HEK293T (cell line): ENCODE measurements around the gene PPP2R5C.

Experiments used
- CTCF ChIA-PET: fragments of 350-600 bp; formaldehyde crosslinking; extraction: SDS; loops from one replicate; lab custom pipeline; 2021; ENCODE audit warnings: antibody characterized with exemption, inconsistent platforms; lab: Yijun Ruan, JAX
- POLR2A ChIA-PET: fragments of 350-600 bp; formaldehyde crosslinking; extraction: SDS; loops from one replicate; lab custom pipeline; 2020; ENCODE audit warnings: antibody characterized with exemption, inconsistent platforms; lab: Yijun Ruan, JAX
- DNase-seq: peaks from one replicate; pipeline ENCODE4 v3.0.0; 2012; ENCODE audit warnings: mixed read lengths; ENCODE audit errors: extremely low spot score
- ARNT ChIP-seq: fragments of 450-650 bp; IDR thresholded peaks from 2 replicates; pipeline ENCODE4 v1.6.1; 2017; ENCODE audit warnings: mild to moderate bottlenecking
- BHLHE40 ChIP-seq: fragments of 450-650 bp; IDR thresholded peaks from 2 replicates; pipeline ENCODE4 v1.6.1; 2016; ENCODE audit warnings: mild to moderate bottlenecking, moderate library complexity, borderline replicate concordance
- CTBP1 ChIP-seq: fragments of 450-650 bp; IDR thresholded peaks from 2 replicates; pipeline ENCODE4 v1.6.1; 2016; ENCODE audit warnings: borderline replicate concordance
- ELF4 ChIP-seq: fragments of 450-650 bp; IDR thresholded peaks from 2 replicates; pipeline ENCODE4 v1.6.1; 2017; ENCODE audit warnings: antibody characterized with exemption
- FOXA1 ChIP-seq: fragments of 450-650 bp; IDR thresholded peaks from 2 replicates; pipeline ENCODE4 v1.6.1; 2016; ENCODE audit warnings: mild to moderate bottlenecking
- FOXK2 ChIP-seq: fragments of 450-650 bp; IDR thresholded peaks from 2 replicates; pipeline ENCODE4 v1.6.1; 2016; ENCODE audit warnings: mild to moderate bottlenecking
- FOXM1 ChIP-seq: fragments of 450-650 bp; IDR thresholded peaks from 2 replicates; pipeline ENCODE4 v1.6.1; 2017; ENCODE audit warnings: mild to moderate bottlenecking, borderline replicate concordance
- HDGF ChIP-seq: fragments of 450-650 bp; IDR thresholded peaks from 2 replicates; pipeline ENCODE4 v1.6.1; 2017; ENCODE audit warnings: antibody characterized with exemption, borderline replicate concordance
- L3MBTL2 ChIP-seq: fragments of 450-650 bp; conservative IDR thresholded peaks from 2 replicates; pipeline ENCODE4 v1.6.1; 2016; ENCODE audit warnings: mild to moderate bottlenecking
- LEF1 ChIP-seq: fragments of 450-650 bp; IDR thresholded peaks from 2 replicates; pipeline ENCODE4 v1.6.1; 2017; ENCODE audit warnings: mild to moderate bottlenecking, borderline replicate concordance
- NFRKB ChIP-seq: fragments of 450-650 bp; IDR thresholded peaks from 2 replicates; pipeline ENCODE4 v1.6.1; 2016; ENCODE audit warnings: mild to moderate bottlenecking, moderate library complexity
- SP1 ChIP-seq: fragments of 450-650 bp; IDR thresholded peaks from 2 replicates; pipeline ENCODE4 v1.6.1; 2017
- SUZ12 ChIP-seq: fragments of 450-650 bp; IDR thresholded peaks from 2 replicates; pipeline ENCODE4 v1.6.1; 2016; ENCODE audit warnings: mild to moderate bottlenecking
- TARDBP ChIP-seq: fragments of 450-650 bp; IDR thresholded peaks from 2 replicates; pipeline ENCODE4 v1.6.1; 2016
- ZNF384 ChIP-seq: fragments of 450-650 bp; IDR thresholded peaks from 2 replicates; pipeline ENCODE4 v1.6.1; 2016
- TF ChIP-seq, protein P1 (sequence below): fragments of 450-650 bp; IDR thresholded peaks from 2 replicates; pipeline ENCODE4 v1.6.1; 2016

PPP2R5C gene

GRCh38 chr14:101819251-101819990 is 57.9 kb downstream of the PPP2R5C start:
- no peak for DNase-seq
- CTCF ChIA-PET, result interaction anchor here (1.5 kb wide), 1 partner anchor 48 kb away, joined by 5 read pairs; no protein-coding TSS in a partner anchor
- TF ChIP-seq SP1 (no peak), TARDBP (no peak), NFRKB (no peak)
- POLR2A ChIA-PET, result interaction anchor here (1.9 to 2.0 kb wide), 2 partner anchors 8 to 10 kb away, joined by 6 to 9 read pairs; no protein-coding TSS in a partner anchor

- ChIA-PET CTCF (interaction anchor here (1.5 kb wide), 1 partner anchor 49 kb away, joined by 5 read pairs; no protein-coding TSS in a partner anchor), POLR2A (interaction anchor here (1.9 to 2.0 kb wide), 2 partner anchors 9 to 10 kb away, joined by 6 to 9 read pairs; no protein-coding TSS in a partner anchor)
- TF ChIP-seq FOXA1, result no peak
- no peak for TF ChIP-seq NFRKB
- no peak for TF ChIP-seq FOXK2
- TF ChIP-seq, protein P1, sequence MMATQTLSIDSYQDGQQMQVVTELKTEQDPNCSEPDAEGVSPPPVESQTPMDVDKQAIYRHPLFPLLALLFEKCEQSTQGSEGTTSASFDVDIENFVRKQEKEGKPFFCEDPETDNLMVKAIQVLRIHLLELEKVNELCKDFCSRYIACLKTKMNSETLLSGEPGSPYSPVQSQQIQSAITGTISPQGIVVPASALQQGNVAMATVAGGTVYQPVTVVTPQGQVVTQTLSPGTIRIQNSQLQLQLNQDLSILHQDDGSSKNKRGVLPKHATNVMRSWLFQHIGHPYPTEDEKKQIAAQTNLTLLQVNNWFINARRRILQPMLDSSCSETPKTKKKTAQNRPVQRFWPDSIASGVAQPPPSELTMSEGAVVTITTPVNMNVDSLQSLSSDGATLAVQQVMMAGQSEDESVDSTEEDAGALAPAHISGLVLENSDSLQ, result no peak
- no peak for TF ChIP-seq CTBP1
- TF ChIP-seq FOXM1, result no peak
- no peak for TF ChIP-seq SP1
- no peak for TF ChIP-seq HDGF
- TF ChIP-seq L3MBTL2, result no peak
- no peak for DNase-seq
Observed at GRCh38 chr14:101820283-101820798, 58.8 kb downstream of the PPP2R5C start.

DNA sequence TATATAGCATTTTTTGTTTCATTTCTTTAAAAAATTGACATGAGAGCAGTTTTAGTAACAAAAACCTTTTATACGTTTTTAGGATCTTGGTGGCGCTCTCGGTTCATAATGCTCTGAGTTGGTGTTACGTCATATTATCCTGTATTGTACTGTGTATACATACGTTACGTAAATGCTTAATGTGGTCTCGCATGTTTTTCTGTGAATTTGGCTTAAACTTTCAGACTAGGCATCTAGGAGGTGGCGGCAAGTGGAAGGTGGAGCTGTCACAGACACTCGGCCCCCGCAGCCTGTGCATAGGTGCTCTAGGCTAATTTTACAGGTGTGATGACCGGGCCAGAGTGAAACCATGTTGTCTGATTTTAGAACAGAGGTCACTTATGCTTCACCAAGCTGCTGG is 60.0 kb downstream of the PPP2R5C start:
- no peak for DNase-seq
- TF ChIP-seq ARNT (no peak), LEF1 (no peak), ELF4 (no peak), TARDBP (no peak), L3MBTL2 (no peak), SP1 (no peak), FOXK2 (no peak), FOXA1 (no peak), FOXM1 (no peak), ZNF384 (no peak), SUZ12 (no peak), CTBP1 (no peak), HDGF (no peak), NFRKB (no peak), BHLHE40 (no peak)
- TF ChIP-seq, protein P1, result no peak
- ChIA-PET CTCF (no interaction called here), POLR2A (no interaction called here)

GRCh38 chr14:101823066-101823465 is 61.6 kb downstream of the PPP2R5C start:
- CTCF ChIA-PET, result no interaction called here
- TF ChIP-seq L3MBTL2 (no peak), ARNT (no peak), NFRKB (no peak), CTBP1 (no peak), LEF1 (no peak), BHLHE40 (no peak), ELF4 (no peak), SP1 (no peak)
- TF ChIP-seq, protein P1, result no peak
- no peak for DNase-seq
- POLR2A ChIA-PET, result interaction anchor here (1.4 kb wide), 1 partner anchor 13 kb away, joined by 3 read pairs; no protein-coding TSS in a partner anchor

- no peak for DNase-seq
- ChIA-PET CTCF (no interaction called here), POLR2A (interaction anchor here (1.4 kb wide), 1 partner anchor 14 kb away, joined by 3 read pairs; no protein-coding TSS in a partner anchor)
- TF ChIP-seq TARDBP, result no peak
- no peak for TF ChIP-seq ELF4
- TF ChIP-seq HDGF, result no peak
- no peak for TF ChIP-seq NFRKB
- TF ChIP-seq FOXA1, result no peak
- TF ChIP-seq L3MBTL2, result no peak
- TF ChIP-seq SP1, result no peak
- no peak for TF ChIP-seq ARNT
- TF ChIP-seq, protein P1, result no peak
- TF ChIP-seq BHLHE40, result no peak
- no peak for TF ChIP-seq CTBP1
- TF ChIP-seq FOXM1, result no peak
- TF ChIP-seq SUZ12, result no peak
- TF ChIP-seq ZNF384, result no peak
- no peak for TF ChIP-seq LEF1
- TF ChIP-seq FOXK2, result no peak
Observed at GRCh38 chr14:101823511-101824120, 62.1 kb downstream of the PPP2R5C start.
